Daoy (cell line): ENCODE measurements around the gene KAZN. TPM values are rescaled to one million over a fixed set of nuclear protein-coding genes. Genes with fewer than 3 reads are reported as not detected.

ENCODE experiments used
- DNase-seq: peaks from one replicate; pipeline ENCODE4 v3.0.0-alpha.2; 2015; ENCODE audit warnings: low read depth
- total RNA-seq: library from RNA; depleted of rRNA; stranded (reverse); fragments of >200 nt; shearing (Covaris generic); gene quantifications from 2 replicates; pipeline ENCODE4 v1.2.3, GENCODE V29; 2014

Gene KAZN
- total RNA-seq, 1 experiment from 2014 or later: 6.3 TPM

- no peak for DNase-seq
Measured at GRCh38 chr1:15110128-15110866, 511.8 kb downstream of the KAZN start.

- DNase-seq: no peak
Measured at GRCh38 chr1:15110867-15111230, 512.4 kb downstream of the KAZN start.

GRCh38 chr1:15113146-15113545 lies 514.7 kb downstream of the KAZN start:
- no peak for DNase-seq

- no peak for DNase-seq
Measured at GRCh38 chr1:15114884-15115283, 516.4 kb downstream of the KAZN start.

DNA sequence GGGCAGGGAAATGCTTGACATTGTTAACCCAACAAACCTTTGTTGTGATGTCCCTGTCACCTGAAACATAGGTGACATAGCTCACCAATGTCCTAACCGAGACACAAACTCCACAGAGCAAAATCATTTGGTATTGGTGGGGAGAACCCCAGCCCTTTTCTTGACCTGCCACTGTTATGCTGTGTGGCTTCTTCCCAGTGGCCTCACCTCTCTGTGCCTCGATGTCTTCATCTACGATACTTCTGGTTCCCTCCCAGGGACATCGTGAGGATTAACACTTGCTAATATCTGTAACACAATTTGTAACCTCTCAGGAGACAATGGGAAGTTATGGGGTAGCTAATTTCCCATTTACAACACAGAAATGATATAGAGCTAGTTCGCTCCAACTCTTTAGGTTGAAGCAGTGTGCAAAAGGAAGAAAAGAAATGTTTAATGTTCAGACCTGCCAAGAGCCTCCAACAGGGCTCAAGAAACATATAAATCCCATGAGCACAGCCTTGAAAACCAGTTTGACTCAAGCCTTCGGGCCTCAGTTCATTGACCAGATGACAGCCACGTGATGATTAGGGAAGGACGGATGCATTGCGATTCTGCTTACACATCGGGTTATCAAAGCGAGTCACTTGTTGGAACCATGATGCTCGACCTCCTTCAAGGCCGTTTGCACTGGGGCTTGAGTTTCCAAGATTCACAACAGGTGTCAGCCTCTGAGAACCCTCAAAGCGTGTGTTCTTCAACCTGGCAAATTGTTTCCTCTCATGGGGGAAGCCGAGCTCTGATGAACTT lies 517.3 kb downstream of the KAZN start:
- no peak for DNase-seq

DNA sequence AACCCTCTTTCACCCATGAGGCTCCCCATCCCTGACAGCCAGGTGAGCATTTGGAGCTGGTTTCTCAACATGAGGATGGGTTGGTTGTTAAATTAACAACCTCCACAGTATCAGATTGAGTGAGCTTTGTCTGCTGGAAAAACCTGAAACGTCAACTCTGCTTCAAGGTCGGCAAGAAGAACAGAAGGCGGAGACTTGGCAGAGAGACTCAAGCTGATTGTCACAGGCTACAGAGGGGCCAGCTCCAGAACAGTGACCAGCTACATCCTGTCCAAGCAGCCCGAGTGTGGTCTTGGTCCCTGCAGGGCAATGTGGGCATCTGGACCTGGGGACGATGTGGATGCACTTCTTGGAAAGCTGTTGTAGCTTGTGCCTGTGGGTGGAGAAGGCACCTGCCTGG lies 518.5 kb downstream of the KAZN start:
- no peak for DNase-seq

DNA sequence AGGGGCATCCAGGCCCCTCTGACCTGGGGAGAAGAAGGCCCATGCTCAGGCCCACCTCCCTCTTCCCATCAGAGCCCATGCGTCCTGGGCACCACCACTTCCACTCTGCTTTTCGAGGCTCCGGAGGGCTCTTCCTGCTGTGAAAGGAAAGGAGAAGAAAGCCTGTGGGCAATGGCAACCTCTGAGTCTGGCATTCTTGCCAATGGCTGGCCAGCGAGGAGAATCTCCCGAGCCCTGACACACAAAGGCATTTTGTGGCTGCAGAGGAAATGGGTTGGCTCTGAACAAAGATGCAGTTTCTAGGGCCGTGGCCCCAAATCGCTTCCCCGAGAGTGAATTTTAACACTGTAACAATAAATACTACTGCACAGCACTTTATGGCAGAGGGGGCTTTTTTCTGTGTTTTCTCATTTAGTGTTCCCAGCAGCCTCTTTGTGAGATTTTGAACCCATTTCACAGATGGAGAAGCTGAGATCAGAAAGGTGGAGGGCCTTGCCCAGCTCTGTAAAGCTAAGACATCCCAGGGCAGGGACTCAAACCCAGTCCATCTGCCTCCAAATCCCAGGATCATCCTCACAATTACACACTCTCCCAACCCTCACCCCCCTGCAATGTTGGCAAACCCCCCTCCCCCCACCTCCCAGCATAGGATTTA lies 519.3 kb downstream of the KAZN start:
- no peak for DNase-seq

DNA sequence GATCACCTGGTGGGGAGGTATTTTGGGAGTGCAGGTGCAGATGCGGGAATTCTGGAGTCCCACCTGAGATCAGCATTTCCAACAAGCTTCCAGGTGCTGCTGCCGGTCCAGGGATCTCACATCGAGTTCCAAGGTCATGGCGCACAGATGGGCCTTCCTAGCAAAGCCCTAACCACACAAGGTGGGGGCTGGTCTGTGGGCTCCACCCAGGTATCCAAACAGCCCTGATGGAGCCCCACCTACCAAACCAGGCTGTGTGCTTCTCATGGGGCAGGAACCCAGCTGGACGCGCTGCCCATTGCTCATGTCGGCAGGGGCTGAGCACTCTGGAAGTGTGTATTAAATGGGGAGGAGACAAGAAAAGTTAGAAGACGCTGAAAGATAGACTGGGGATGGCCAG lies 520.1 kb downstream of the KAZN start:
- no peak for DNase-seq

DNA sequence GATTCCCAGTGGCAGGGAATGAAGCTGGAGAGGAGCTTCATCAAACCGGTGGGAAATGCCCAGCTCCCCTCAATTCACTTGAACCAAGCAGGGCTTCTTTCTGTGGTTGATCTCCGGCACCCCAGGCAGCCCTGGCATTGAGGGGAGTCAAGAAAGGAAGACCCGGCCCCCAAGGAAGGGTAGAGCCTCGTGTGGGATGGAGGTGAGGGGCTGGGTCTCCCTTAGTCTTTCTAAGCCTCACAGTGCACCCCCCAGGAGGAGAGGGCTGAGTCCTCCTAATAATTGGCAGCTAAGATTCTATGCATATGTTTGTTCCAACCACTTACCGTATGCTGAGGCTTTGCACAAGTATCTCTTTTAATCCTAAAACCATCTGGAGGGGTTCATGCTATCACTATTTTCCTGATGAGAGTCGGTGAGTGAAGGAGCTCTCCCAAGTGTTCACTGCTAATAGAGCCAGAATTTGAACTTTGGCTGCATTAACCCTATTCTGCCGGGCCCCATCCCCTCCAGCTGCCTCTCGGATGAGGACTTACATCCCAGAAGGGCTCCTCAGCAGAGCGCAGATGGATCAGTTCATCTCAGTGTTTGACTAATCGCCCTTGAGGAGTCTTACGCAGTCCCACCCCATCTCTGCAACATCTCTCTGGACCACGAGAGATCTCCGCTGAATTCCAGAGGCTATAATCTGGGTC lies 521.9 kb downstream of the KAZN start:
- no peak for DNase-seq

DNA sequence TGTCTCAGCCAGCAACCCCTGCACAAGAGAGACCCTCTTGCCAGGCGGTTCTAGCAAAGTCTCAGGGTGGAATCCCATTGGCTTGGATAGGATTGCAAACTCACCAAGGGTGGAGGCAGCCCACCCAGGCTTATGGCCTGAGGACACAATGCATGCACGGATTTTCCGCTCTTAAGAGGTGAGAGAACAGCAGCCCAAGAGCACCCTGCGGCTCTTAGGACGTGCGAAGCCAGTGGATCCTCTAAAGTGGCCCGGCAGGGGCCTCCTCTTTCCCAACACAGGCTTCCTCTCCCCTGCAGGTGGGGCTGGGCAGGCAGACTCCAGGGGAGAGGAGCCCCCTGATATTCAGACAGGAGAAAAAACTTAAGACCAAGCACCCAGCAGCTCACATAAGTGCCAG lies 523.8 kb downstream of the KAZN start:
- DNase-seq: no peak

- DNase-seq: no peak
Measured at GRCh38 chr1:15123270-15123669, 524.8 kb downstream of the KAZN start.

- no peak for DNase-seq
Measured at GRCh38 chr1:15123925-15124324, 525.4 kb downstream of the KAZN start.

GRCh38 chr1:15124362-15125100 lies 526.0 kb downstream of the KAZN start:
- DNase-seq: no peak

DNA sequence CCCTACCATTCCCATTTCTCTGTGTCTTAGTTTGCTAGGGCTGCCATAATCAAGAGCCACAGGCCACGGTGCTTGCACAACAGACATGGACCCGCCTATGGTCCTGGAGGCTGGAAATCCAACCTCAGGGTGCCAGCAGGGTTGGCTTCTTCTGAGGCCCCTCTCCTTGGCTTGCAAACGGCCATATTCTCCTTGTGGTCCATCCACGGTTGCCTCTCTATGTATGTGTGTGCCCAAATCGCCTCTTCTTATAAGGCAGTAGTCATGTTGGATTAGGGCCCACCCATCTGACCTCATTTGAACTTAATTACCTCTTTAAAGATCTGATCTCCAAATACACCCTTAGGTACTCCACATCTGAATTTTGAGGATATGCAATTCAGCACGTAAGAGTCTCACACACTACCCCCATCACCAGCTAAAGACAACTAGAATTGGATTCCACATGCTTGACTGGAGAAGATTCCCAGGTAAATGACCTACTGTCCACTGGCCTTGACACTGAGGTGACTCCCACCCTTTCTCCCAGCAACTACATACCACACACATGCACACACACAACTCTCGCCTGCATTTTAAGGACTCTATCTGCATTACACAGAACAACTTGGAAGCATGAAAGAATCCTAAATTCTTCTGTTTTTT lies 526.7 kb downstream of the KAZN start:
- DNase-seq: no peak

- DNase-seq: no peak
Measured at GRCh38 chr1:15128077-15128476, 529.6 kb downstream of the KAZN start.

DNA sequence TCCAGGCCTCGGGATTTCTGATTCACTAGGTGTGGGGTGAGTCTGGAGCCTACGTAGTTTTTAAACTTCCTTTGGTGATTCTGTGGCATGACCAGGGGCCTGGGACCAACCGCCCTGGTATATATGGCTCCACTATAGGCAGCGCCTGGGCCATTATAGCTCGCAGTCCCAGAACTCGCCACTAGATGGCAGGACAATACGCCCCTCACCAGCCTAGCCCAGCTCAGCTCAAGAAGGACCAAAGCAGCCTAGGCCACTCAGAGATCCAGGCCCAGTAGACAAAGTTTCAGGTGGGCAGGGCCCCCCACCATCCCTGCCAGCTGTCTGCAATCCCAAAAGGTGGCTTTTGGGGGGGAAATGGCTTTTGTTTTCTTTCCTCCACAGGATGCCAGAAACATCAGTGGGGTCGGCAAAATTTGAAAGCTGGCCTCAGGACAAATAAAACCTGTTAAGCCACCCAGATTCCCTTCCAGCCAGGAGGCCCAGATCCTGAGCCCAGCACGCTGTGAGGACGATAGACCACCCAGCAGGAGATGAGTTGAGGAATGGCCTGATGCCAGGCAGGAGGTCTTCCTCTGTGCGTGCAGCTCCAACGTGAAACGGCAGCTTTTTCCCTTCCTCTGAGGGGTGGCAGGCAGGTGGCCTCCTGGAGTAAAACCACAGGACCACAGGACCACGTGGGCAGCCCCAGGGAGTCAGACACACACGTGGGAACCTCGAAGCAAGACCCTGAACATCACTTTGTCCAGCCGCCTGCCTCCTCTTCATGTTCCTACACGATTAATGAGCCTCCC lies 530.2 kb downstream of the KAZN start:
- DNase-seq: peak; percentile 80

- no peak for DNase-seq
Measured at GRCh38 chr1:15129944-15130343, 531.5 kb downstream of the KAZN start.

GRCh38 chr1:15130607-15131006 lies 532.1 kb downstream of the KAZN start:
- DNase-seq: no peak

- no peak for DNase-seq
Measured at GRCh38 chr1:15132965-15133364, 534.5 kb downstream of the KAZN start.

GRCh38 chr1:15134285-15134684 lies 535.8 kb downstream of the KAZN start:
- no peak for DNase-seq
